ENCODE results near the gene KCNH1.

DNA sequence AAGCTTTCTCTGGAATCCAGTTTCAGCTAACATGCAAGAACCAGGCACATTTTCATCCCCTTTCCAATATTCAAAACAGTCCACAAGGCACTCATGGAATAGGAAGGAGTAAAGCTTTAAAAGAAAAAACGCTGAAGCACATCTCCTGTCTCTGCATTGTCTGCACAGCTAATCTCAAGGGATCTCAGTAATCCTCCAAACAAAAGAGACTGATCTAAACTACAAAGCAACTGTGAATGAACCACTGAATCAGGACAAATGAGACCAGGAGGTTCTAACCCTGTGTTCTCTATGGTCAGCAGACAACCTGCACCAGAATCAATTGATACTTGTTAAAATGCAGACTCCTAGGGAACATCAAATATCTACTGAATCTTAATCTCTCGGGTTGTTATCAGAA is 406.2 kb downstream of the KCNH1 start:
- TF ChIP-seq, protein P1, sequence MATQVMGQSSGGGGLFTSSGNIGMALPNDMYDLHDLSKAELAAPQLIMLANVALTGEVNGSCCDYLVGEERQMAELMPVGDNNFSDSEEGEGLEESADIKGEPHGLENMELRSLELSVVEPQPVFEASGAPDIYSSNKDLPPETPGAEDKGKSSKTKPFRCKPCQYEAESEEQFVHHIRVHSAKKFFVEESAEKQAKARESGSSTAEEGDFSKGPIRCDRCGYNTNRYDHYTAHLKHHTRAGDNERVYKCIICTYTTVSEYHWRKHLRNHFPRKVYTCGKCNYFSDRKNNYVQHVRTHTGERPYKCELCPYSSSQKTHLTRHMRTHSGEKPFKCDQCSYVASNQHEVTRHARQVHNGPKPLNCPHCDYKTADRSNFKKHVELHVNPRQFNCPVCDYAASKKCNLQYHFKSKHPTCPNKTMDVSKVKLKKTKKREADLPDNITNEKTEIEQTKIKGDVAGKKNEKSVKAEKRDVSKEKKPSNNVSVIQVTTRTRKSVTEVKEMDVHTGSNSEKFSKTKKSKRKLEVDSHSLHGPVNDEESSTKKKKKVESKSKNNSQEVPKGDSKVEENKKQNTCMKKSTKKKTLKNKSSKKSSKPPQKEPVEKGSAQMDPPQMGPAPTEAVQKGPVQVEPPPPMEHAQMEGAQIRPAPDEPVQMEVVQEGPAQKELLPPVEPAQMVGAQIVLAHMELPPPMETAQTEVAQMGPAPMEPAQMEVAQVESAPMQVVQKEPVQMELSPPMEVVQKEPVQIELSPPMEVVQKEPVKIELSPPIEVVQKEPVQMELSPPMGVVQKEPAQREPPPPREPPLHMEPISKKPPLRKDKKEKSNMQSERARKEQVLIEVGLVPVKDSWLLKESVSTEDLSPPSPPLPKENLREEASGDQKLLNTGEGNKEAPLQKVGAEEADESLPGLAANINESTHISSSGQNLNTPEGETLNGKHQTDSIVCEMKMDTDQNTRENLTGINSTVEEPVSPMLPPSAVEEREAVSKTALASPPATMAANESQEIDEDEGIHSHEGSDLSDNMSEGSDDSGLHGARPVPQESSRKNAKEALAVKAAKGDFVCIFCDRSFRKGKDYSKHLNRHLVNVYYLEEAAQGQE (IDR thresholded peaks at IDR 0.05) = no peak
- TF ChIP-seq, protein P2, sequence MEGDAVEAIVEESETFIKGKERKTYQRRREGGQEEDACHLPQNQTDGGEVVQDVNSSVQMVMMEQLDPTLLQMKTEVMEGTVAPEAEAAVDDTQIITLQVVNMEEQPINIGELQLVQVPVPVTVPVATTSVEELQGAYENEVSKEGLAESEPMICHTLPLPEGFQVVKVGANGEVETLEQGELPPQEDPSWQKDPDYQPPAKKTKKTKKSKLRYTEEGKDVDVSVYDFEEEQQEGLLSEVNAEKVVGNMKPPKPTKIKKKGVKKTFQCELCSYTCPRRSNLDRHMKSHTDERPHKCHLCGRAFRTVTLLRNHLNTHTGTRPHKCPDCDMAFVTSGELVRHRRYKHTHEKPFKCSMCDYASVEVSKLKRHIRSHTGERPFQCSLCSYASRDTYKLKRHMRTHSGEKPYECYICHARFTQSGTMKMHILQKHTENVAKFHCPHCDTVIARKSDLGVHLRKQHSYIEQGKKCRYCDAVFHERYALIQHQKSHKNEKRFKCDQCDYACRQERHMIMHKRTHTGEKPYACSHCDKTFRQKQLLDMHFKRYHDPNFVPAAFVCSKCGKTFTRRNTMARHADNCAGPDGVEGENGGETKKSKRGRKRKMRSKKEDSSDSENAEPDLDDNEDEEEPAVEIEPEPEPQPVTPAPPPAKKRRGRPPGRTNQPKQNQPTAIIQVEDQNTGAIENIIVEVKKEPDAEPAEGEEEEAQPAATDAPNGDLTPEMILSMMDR (IDR thresholded peaks at IDR 0.05; ENCODE audit: low read depth, low read length, missing input control) = no peak
- TF ChIP-seq RAD21 (IDR thresholded peaks at IDR 0.05) = no peak
